Gastroesophageal sphincter (tissue), 4 donors: ENCODE results near the gene COX4I1. TPM values are rescaled to one million over a fixed set of nuclear protein-coding genes. Genes with fewer than 3 reads are reported as not detected.

Source experiments
- ATAC-seq: fragments of 150-250 bp; one replicate; pipeline ENCODE4 v1.9.1; 2016; ENCODE audit warnings: mild to moderate bottlenecking, moderate library complexity
- H3K27ac ChIP-seq, 4 donors: fragments of 200-600 bp; sonication (generic) in 3 of 4; 1 replicate in 3 of 4; 2 replicates in 1 of 4; pipeline ENCODE4 v1.5.1; 2016 to 2019
- H3K27me3 ChIP-seq: fragments of 200-600 bp; sonication (generic); one replicate; pipeline ENCODE4 v1.5.1; 2019
- H3K36me3 ChIP-seq, 2 donors: fragments of 200-600 bp; sonication (generic); one replicate each; pipeline ENCODE4 v1.5.1; 2019; ENCODE audit warnings: control low read depth in 1 of 2
- H3K4me1 ChIP-seq, 3 donors: fragments of 200-600 bp; sonication (generic); 1 replicate in 2 of 3; 2 replicates in 1 of 3; pipeline ENCODE4 v1.5.1; 2016 to 2019; ENCODE audit warnings: control low read depth in 2 of 3
- H3K4me3 ChIP-seq, 2 donors: fragments of 200-600 bp; sonication (generic); one replicate each; pipeline ENCODE4 v1.5.1; 2019; ENCODE audit warnings: mild to moderate bottlenecking in 1 of 2, moderate library complexity in 1 of 2
- H3K9me3 ChIP-seq, 3 donors: fragments of 200-600 bp; sonication (generic); one replicate each; pipeline ENCODE4 v1.5.1; 2017 to 2019; ENCODE audit warnings: control low read depth in 2 of 3
- EP300 ChIP-seq: sonication (generic); formaldehyde crosslinking; IDR thresholded peaks from one replicate; pipeline ENCODE4 v1.6.1; 2017; ENCODE audit warnings: antibody characterized with exemption, mild to moderate bottlenecking
- POLR2A ChIP-seq, 2 donors: fragments of 450-650 bp; IDR thresholded peaks; one replicate each; pipeline ENCODE4 v1.6.1; 2017; ENCODE audit warnings: antibody characterized with exemption in 2 of 2, mild to moderate bottlenecking in 2 of 2, moderate library complexity in 1 of 2
- POLR2AphosphoS5 ChIP-seq: sonication (generic); formaldehyde crosslinking; IDR thresholded peaks from one replicate; pipeline ENCODE4 v1.6.1; 2017; ENCODE audit warnings: antibody characterized with exemption
- WGBS, 2 donors: methylation state at CpG; one replicate each; pipeline ENCODE4 v1.1.5; 2018; ENCODE audit warnings: low coverage in 1 of 2; 5-methylcytosine and 5-hydroxymethylcytosine counted together
- total RNA-seq, 4 donors: library from RNA; depleted of rRNA; stranded (reverse); fragments of >200 nt; gene quantifications; one replicate each; pipeline ENCODE4 v1.1.0, GENCODE V29; 2016
- TF ChIP-seq, protein P1 (sequence below), 4 experiments: fragments of 200-600 bp in 2 of 4; fragments of 450-650 bp in 2 of 4; sonication (generic) in 1 of 4; IDR thresholded peaks; one replicate each; pipeline ENCODE4 v1.5.1; 2017 to 2019; ENCODE audit warnings: antibody characterized with exemption in 4 of 4, mild to moderate bottlenecking in 2 of 4, moderate library complexity in 2 of 4

COX4I1 gene
- total RNA-seq, 4 donors from 2014 or later, result 465 to 597 (median 507) TPM

DNA sequence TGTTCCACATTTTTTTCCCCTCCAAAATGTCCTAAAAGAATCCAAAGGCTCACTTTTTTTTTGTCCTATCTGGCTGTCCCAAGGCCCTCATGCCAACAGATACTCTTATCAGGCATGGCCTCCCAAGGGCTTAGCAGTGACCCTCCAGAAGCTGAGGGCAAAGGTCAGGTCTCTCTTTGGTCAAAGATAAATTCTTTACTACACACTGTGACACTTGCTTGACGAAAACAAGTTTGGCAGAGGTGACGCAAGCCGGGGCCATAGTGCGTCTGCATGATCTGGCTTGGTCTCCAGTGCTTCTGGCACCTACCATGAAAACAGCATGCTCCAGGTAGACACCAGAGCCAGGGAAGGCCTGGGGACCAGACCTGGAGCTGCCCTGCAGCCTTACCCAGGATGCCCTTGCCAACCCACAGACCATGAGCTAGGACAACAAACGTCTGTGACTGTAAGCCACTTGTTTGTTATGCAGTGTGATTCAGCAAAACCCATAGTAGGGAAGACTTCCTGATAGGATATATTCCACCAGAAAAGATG lies 50.9 kb downstream of the COX4I1 start:
- Histone ChIP-seq H3K27me3 (peaks cover 7% of the 10 kb centered on the region), H3K36me3 (no peaks in the 10 kb centered on the region), H3K9me3 (peaks cover 0 to 5% (median 0%) of the 10 kb centered on the region in 3 donors), H3K27ac (no peak overlapping the region), H3K4me3 (no peak overlapping the region), H3K4me1 (peaks cover 0 to under 1% (median 0%) of the 10 kb centered on the region in 3 donors)
- 33% methylated on average over 1 of the region's 5 CpGs; no CpG with 5 or more reads in 1 of the 2 donors for WGBS, 2 donors
- no peak for ATAC-seq
- TF ChIP-seq POLR2AphosphoS5 (no peak), POLR2A (IDR thresholded peaks at IDR 0.05) (no peak), EP300 (no peak)
- TF ChIP-seq, protein P1, sequence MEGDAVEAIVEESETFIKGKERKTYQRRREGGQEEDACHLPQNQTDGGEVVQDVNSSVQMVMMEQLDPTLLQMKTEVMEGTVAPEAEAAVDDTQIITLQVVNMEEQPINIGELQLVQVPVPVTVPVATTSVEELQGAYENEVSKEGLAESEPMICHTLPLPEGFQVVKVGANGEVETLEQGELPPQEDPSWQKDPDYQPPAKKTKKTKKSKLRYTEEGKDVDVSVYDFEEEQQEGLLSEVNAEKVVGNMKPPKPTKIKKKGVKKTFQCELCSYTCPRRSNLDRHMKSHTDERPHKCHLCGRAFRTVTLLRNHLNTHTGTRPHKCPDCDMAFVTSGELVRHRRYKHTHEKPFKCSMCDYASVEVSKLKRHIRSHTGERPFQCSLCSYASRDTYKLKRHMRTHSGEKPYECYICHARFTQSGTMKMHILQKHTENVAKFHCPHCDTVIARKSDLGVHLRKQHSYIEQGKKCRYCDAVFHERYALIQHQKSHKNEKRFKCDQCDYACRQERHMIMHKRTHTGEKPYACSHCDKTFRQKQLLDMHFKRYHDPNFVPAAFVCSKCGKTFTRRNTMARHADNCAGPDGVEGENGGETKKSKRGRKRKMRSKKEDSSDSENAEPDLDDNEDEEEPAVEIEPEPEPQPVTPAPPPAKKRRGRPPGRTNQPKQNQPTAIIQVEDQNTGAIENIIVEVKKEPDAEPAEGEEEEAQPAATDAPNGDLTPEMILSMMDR (IDR thresholded peaks at IDR 0.05), result no peak

DNA sequence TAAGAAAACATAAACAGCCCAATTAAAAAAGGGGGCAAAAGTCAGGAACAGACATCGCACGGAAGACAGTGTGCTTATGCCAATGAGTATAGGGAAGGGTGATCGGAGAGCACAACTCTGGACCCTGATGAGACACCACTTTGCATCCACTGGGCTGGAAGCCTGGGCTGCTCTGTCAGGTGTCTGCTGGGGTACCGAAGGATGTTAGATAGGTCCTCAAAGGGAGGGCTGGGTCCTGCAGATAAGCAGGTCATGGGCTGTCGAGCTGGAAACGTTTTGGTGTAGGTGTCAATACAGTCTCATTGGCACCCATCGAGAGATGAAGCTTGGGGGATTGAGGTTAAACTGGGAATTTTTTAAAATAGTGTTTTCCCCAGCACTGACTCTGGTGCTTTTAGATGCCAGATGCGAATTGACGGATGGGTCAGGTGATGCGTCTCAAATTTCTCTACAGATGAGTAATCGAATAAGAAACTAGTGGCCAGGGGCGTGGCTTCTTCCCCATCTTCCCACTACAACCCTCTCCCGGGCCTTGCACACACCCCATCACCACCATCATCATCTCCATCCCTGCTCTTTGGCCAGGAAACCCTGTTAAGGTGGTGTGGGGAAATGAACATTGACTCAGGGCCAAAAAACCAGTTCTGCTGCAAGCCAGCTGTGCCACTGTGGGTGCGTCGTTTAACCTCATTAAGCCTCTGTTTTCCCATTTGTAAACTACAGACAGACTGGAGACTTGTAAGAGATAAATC lies 51.7 kb downstream of the COX4I1 start:
- Histone ChIP-seq H3K27me3 (peaks cover 7% of the 10 kb centered on the region), H3K4me3 (no peak overlapping the region), H3K9me3 (peaks cover 0 to 5% (median 0%) of the 10 kb centered on the region in 3 donors), H3K4me1 (no peaks in the 10 kb centered on the region), H3K27ac (no peak overlapping the region), H3K36me3 (no peaks in the 10 kb centered on the region)
- 75 to 80% methylated on average over 12 to 15 of the region's 15 CpGs for WGBS, 2 donors
- TF ChIP-seq, protein P1 (IDR thresholded peaks at IDR 0.05), result no peak
- TF ChIP-seq POLR2A (IDR thresholded peaks at IDR 0.05) (no peak), EP300 (no peak), POLR2AphosphoS5 (no peak)
- ATAC-seq, result no peak

DNA sequence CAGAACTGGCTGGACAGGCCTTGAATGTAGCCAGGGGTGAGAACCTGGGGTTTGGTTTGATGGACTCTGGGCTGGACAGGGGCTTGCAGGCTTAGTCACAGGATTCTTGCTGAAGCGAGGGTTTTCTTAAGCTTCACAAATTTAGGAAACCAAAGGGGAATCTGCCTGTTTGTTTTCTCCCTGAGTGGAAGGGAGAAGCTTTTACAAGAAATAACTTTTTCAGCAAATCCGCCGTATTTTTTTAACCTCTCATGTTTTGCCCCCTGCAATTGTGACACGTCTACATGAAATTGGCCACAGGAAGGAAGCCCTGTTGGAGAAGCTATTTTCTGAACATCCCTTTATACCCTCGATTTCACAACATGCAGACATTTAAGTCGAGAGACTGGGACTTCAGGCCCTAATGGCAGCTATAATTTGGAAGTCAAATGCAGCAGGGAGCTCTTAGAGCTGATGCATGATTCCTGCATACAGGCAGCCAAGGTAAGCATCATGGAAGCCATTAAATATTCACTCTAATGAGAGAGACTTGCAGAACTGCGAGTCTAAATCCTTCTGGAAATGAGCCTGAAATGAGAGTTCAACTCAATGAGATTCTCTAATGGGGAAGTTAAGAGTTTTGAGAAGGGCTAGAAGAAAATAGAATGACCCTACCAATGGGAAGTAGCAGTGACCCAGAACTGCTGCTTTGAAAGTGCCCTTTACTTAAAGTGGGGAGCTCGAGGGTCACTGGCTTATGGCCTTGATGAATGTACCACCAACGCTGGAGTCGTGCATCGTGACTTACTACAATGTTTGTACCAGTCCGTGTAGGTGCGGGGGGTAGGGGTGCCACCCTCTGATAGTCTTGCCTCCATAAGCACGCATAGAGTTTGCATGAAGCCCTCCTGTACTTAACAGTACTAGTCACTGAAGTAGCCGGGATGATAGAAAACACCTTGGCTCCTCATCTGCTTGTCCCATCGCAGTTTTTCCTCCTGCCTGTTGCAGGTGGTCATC lies 54.4 kb downstream of the COX4I1 start:
- peaks cover 0 to 5% (median 0%) of the 10 kb centered on the region in 3 donors for H3K9me3 ChIP-seq
- no peak overlapping the region for H3K27ac ChIP-seq
- no peaks in the 10 kb centered on the region for H3K4me1 ChIP-seq
- no peak for ATAC-seq
- 78 to 81% methylated on average over 13 to 14 of the region's 16 CpGs for WGBS, 2 donors
- H3K36me3 ChIP-seq, result no peaks in the 10 kb centered on the region
- peaks cover 2% of the 10 kb centered on the region for H3K27me3 ChIP-seq
- no peak overlapping the region for H3K4me3 ChIP-seq
- TF ChIP-seq POLR2A (IDR thresholded peaks at IDR 0.05) (no peak), POLR2AphosphoS5 (no peak), EP300 (no peak)
- TF ChIP-seq, protein P1 (IDR thresholded peaks at IDR 0.05), result no peak

DNA sequence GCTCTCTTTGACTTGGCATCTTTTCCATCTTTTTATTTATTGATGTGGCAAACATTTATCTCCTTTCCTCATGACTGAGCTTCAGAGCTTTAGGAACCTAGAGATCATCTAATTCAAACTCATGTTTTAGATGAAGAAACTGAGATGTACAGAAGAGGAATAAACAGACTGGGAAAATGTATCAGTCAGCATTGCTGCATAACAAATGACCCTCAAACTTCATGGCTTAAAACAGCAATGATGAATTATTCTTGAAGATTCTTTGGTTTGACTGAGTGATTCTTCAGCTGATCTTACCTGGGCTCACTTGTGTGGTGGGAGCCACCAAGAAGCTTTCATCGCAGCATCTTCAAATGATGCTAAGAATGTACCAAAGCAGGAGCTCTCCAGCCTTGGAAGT lies 55.4 kb downstream of the COX4I1 start:
- Histone ChIP-seq H3K36me3 (no peaks in the 10 kb centered on the region), H3K9me3 (peaks cover 0 to 5% (median 0%) of the 10 kb centered on the region in 3 donors), H3K27me3 (peaks cover 10% of the 10 kb centered on the region), H3K4me3 (no peak overlapping the region), H3K4me1 (no peaks in the 10 kb centered on the region), H3K27ac (no peak overlapping the region)
- no peak for ATAC-seq
- WGBS, 2 donors, result 100% methylated on average over 1 of the region's 1 CpG
- TF ChIP-seq POLR2A (IDR thresholded peaks at IDR 0.05) (no peak), POLR2AphosphoS5 (no peak), EP300 (no peak)
- TF ChIP-seq, protein P1 (IDR thresholded peaks at IDR 0.05), result no peak
